Liver (tissue), 9 donors: ENCODE measurements around the gene PPIP5K1. TPM values are rescaled to one million over a fixed set of nuclear protein-coding genes. Genes with fewer than 3 reads are reported as not detected.

Experiments used
- DNase-seq: peaks from one replicate; pipeline ENCODE4 v3.0.0-alpha.2; 2017; ENCODE audit warnings: low spot score
- H3K27ac ChIP-seq, 2 donors: one replicate each; pipeline ENCODE4 v1.7.0; 2013; ENCODE audit warnings: inconsistent platforms in 2 of 2, low read length in 2 of 2, control low read depth in 1 of 2, low read depth in 1 of 2, mild to moderate bottlenecking in 1 of 2
- H3K27me3 ChIP-seq, 4 donors: one replicate each; pipeline versions ENCODE4 v1.6.1 to v1.7.0; 2013; ENCODE audit warnings: low read length in 3 of 4, inconsistent platforms in 1 of 4, mild to moderate bottlenecking in 1 of 4, moderate library complexity in 1 of 4; ENCODE audit not compliant: control insufficient read depth in 4 of 4, insufficient read depth in 4 of 4
- H3K36me3 ChIP-seq, 4 donors: one replicate each; pipeline versions ENCODE4 v1.6.1 to v1.7.0; 2013; ENCODE audit warnings: low read length in 3 of 4, mild to moderate bottlenecking in 3 of 4, low read depth in 1 of 4, moderate library complexity in 1 of 4; ENCODE audit not compliant: control insufficient read depth in 4 of 4, insufficient read depth in 3 of 4
- H3K4me1 ChIP-seq, 4 donors: one replicate each; pipeline versions ENCODE4 v1.6.1 to v1.7.0; 2013; ENCODE audit warnings: low read length in 3 of 4, mild to moderate bottlenecking in 3 of 4, moderate library complexity in 1 of 4; ENCODE audit not compliant: control insufficient read depth in 4 of 4, insufficient read depth in 4 of 4
- H3K4me3 ChIP-seq, 3 donors: one replicate each; pipeline versions ENCODE4 v1.6.1 to v1.7.0; 2013; ENCODE audit warnings: low read length in 3 of 3, control low read depth in 1 of 3, low read depth in 1 of 3, mild to moderate bottlenecking in 1 of 3
- H3K9ac ChIP-seq, 2 donors: one replicate each; pipeline ENCODE4 v1.7.0; 2013; ENCODE audit warnings: low read length in 2 of 2, mild to moderate bottlenecking in 2 of 2, moderate library complexity in 2 of 2, control low read depth in 1 of 2, low read depth in 1 of 2
- H3K9me3 ChIP-seq, 4 donors: one replicate each; pipeline versions ENCODE4 v1.6.1 to v1.7.0; 2013; ENCODE audit warnings: low read length in 3 of 4; ENCODE audit not compliant: control insufficient read depth in 4 of 4
- CTCF ChIP-seq: fragments of 150-350 bp; IDR thresholded peaks from 2 replicates; pipeline ENCODE4 v1.5.1; 2017; ENCODE audit warnings: improper control_type of control experiment, low read depth, low read length; ENCODE audit not compliant: missing input control
- EGR1 ChIP-seq, 2 donors: IDR thresholded peaks; 2 replicates each; pipeline ENCODE4 v1.6.1; 2016 to 2018; ENCODE audit warnings: antibody characterized with exemption in 2 of 2, low read depth in 2 of 2
- FOXA2 ChIP-seq: IDR thresholded peaks from 2 replicates; pipeline ENCODE4 v1.6.1; 2016; ENCODE audit warnings: antibody characterized with exemption
- HNF4A ChIP-seq, 2 donors: conservative IDR thresholded peaks; 2 replicates each; pipeline ENCODE4 v1.6.1; 2016; ENCODE audit warnings: antibody characterized with exemption in 2 of 2, mild to moderate bottlenecking in 2 of 2
- HNF4G ChIP-seq: IDR thresholded peaks from 2 replicates; pipeline ENCODE4 v1.6.1; 2016; ENCODE audit warnings: antibody characterized with exemption
- JUND ChIP-seq, 2 donors: IDR thresholded peaks; 2 replicates each; pipeline ENCODE4 v1.6.1; 2016; ENCODE audit warnings: antibody characterized with exemption in 2 of 2
- MAX ChIP-seq: IDR thresholded peaks from 2 replicates; pipeline ENCODE4 v1.6.1; 2016; ENCODE audit warnings: antibody characterized with exemption
- NR2F2 ChIP-seq: IDR thresholded peaks from 2 replicates; pipeline ENCODE4 v1.6.1; 2016; ENCODE audit warnings: antibody characterized with exemption
- REST ChIP-seq: IDR thresholded peaks from 2 replicates; pipeline ENCODE4 v1.6.1; 2016; ENCODE audit warnings: antibody characterized with exemption, mild to moderate bottlenecking
- RXRA ChIP-seq, 2 donors: IDR thresholded peaks; 2 replicates each; pipeline ENCODE4 v1.6.1; 2017 to 2018; ENCODE audit warnings: antibody characterized with exemption in 2 of 2, mild to moderate bottlenecking in 1 of 2
- SP1 ChIP-seq: IDR thresholded peaks from 2 replicates; pipeline ENCODE4 v1.6.1; 2018; ENCODE audit warnings: antibody characterized with exemption, mild to moderate bottlenecking
- TAF1 ChIP-seq: conservative IDR thresholded peaks from 2 replicates; pipeline ENCODE4 v1.6.1; 2016; ENCODE audit warnings: antibody characterized with exemption, mild to moderate bottlenecking
- ZBTB33 ChIP-seq: IDR thresholded peaks from 2 replicates; pipeline ENCODE4 v1.6.1; 2016; ENCODE audit warnings: antibody characterized with exemption
- WGBS: extraction: QIAGEN DNeasy Blood & Tissue Kit; methylation state at CpG from one replicate; pipeline ENCODE4 v1.1.7; 2013; 5-methylcytosine and 5-hydroxymethylcytosine counted together
- polyA plus RNA-seq, 2 donors: library from polyadenylated mRNA; stranded (reverse) in 1 of 2; unstranded in 1 of 2; fragments of 200-250 nt in 1 of 2; fragments of >200 nt in 1 of 2; fragmentation: Nextera tagmentation in 1 of 2; extraction: Ambion mirVana in 1 of 2; gene quantifications; one replicate each; pipeline versions ENCODE4 v1.2.1 to v1.2.3, GENCODE V29; 2013 to 2015
- total RNA-seq, 2 donors: library from RNA; depleted of rRNA; stranded (reverse); fragments of >200 nt; gene quantifications; one replicate each; pipeline ENCODE4 v1.2.3, GENCODE V29; 2014
- TF ChIP-seq, protein P1 (sequence below): IDR thresholded peaks from 2 replicates; pipeline ENCODE4 v1.6.1; 2016; ENCODE audit warnings: antibody characterized with exemption
- donor health status: healthy.
- donor health status: healthy.
- donor health status: healthy.
- donor health status: healthy.
- donor health status: healthy.

The PPIP5K1 gene
- total and polyA plus RNA-seq, 4 donors = 2.5 to 18.2 (median 8.7) TPM

DNA sequence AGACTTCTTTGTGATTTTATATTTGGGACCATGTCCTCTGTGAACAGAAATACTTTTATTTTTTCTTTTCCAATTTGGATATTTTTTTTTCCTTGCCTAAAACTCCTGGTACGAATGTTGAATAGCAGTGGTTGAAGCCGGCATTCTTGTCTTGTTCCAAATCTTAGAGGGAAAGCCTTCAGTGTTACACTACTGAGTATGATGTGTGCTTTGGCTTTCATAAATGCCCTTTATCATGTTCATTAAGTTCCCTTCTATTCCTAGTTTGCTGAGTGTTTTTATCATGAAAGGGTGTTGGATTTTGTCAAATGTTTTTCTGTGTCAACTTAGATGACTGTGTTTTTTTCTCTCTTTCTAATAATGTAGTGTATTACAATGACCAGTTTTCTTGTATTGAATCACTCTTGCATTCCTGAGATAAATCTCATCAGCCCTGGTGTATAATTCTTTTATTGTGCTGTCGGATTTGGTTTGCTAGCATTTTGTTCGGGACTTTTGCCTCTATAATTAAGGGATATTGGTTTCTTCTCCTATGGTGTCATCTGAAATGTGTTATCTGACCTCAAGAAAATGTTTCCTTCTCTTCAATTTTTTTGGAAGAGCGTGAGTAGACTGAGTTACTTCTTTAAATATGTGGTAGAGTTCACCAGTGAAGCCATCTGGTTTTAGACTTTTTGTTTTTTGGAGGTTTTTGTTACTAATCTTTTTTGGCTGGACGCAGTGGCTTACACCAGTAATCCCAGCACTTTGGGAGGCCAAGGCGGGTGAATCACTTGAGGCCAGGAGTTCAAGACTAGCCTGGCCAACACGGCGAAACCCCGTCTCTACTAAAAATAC lies 39.3 kb downstream of the PPIP5K1 start:
- Histone ChIP-seq H3K27me3 (no peaks in the 10 kb centered on the region), H3K9me3 (no peaks in the 10 kb centered on the region), H3K27ac (no peak overlapping the region), H3K4me3 (no peak overlapping the region), H3K36me3 (peaks cover 0 to 1% (median 0%) of the 10 kb centered on the region in 4 donors), H3K9ac (no peak overlapping the region), H3K4me1 (no peaks in the 10 kb centered on the region)
- no peak for DNase-seq
- no peak for TF ChIP-seq SP1
- TF ChIP-seq REST = no peak
- TF ChIP-seq FOXA2 = no peak
- no peak for TF ChIP-seq JUND (IDR thresholded peaks at IDR 0.05)
- TF ChIP-seq RXRA (IDR thresholded peaks at IDR 0.05) = no peak
- no peak for TF ChIP-seq HNF4G
- TF ChIP-seq CTCF = no peak
- TF ChIP-seq TAF1 = no peak
- TF ChIP-seq ZBTB33 = no peak
- no peak for TF ChIP-seq NR2F2
- TF ChIP-seq, protein P1, sequence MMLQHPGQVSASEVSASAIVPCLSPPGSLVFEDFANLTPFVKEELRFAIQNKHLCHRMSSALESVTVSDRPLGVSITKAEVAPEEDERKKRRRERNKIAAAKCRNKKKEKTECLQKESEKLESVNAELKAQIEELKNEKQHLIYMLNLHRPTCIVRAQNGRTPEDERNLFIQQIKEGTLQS = no peak
- no peak for TF ChIP-seq HNF4A (conservative IDR thresholded peaks at IDR 0.05)
- no peak for TF ChIP-seq MAX
- WGBS = 84% methylated on average over 10 of the region's 10 CpGs

GRCh38 chr15:43547539-43547938 lies 42.5 kb downstream of the PPIP5K1 start:
- Histone ChIP-seq H3K27me3 (no peaks in the 10 kb centered on the region), H3K27ac (no peak overlapping the region), H3K4me3 (no peak overlapping the region), H3K9me3 (no peaks in the 10 kb centered on the region), H3K4me1 (no peaks in the 10 kb centered on the region), H3K9ac (no peak overlapping the region), H3K36me3 (no peaks in the 10 kb centered on the region)
- no peak for TF ChIP-seq JUND (IDR thresholded peaks at IDR 0.05)
- TF ChIP-seq, protein P1 = no peak
- no peak for TF ChIP-seq FOXA2
- no peak for TF ChIP-seq NR2F2
- TF ChIP-seq CTCF = no peak
- no peak for TF ChIP-seq HNF4A (conservative IDR thresholded peaks at IDR 0.05)
- TF ChIP-seq EGR1 (IDR thresholded peaks at IDR 0.05; ENCODE audit: low read depth in 2 of 2) = no peak
- DNase-seq = no peak
- WGBS = 95% methylated on average over 2 of the region's 2 CpGs
